ENCODE results near the gene ETAA1.

Gene ETAA1

GRCh38 chr2:67438337-67438736 lies 41.2 kb downstream of the ETAA1 start:
- DNase-seq = no peak

- DNase-seq = no peak
Observed at GRCh38 chr2:67445652-67446268, 48.6 kb downstream of the ETAA1 start.

- peak; percentile 12 for DNase-seq
Observed at GRCh38 chr2:67446491-67446911, 49.4 kb downstream of the ETAA1 start.

GRCh38 chr2:67448648-67449047 lies 51.5 kb downstream of the ETAA1 start:
- no peak for DNase-seq

- peak; percentile 83 for DNase-seq
Observed at GRCh38 chr2:67451086-67451832, 54.1 kb downstream of the ETAA1 start.

- DNase-seq = peak; percentile 63
Observed at GRCh38 chr2:67453310-67453709, 56.2 kb downstream of the ETAA1 start.

- DNase-seq = no peak
Observed at GRCh38 chr2:67455219-67456142, 58.3 kb downstream of the ETAA1 start.

GRCh38 chr2:67456428-67456827 lies 59.3 kb downstream of the ETAA1 start:
- DNase-seq = no peak

GRCh38 chr2:67457699-67458098 lies 60.6 kb downstream of the ETAA1 start:
- DNase-seq = no peak

- DNase-seq = no peak
Observed at GRCh38 chr2:67459761-67460160, 62.6 kb downstream of the ETAA1 start.

All from fibroblast of skin of right biceps (primary cell).